ENCODE measurements around the gene ZNF236. TPM values are rescaled to one million over a fixed set of nuclear protein-coding genes. Genes with fewer than 3 reads are reported as not detected.

The ZNF236 gene
- total RNA-seq, 1 donor from 2014 or later, result 13.3 TPM

DNA sequence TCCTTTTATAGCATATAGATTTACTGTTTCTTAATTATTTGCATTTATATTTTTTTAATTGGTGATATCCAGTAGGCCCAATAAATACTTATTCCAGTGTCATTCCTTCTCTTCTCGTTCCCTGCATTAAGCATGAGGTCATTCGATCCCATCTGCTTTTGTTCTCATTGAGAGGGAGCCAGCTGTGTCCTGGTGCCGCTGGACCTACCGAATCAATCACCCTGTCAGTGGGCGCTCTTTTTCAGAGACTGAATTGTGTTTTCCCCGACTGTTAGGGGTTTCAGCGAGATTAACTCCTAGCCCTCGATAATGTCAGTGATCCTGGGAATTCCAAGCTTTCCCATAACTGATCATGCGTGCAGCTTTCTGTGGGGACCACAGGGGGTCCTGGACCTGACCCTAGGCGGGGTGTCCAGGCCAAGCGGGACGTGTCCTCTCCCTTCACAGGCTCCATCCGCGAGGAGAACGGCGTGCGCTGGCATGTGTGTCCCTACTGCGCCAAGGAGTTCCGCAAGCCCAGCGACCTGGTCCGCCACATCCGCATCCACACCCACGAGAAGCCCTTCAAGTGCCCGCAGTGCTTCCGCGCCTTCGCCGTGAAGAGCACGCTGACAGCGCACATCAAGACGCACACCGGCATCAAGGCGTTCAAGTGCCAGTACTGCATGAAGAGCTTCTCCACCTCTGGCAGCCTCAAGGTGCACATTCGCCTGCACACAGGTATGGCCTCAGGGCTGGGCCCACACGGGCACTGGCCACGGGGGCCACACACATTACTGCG, 72.4 kb downstream of the ZNF236 start:
- no peak for DNase-seq (ENCODE audit: low read depth)
- H3K9me3 Mint-ChIP-seq (ENCODE audit: unreplicated experiment), result no peaks in the 10 kb centered on the region
- H2AFZ ChIP-seq (ENCODE audit: low read depth, low read length), result no peak overlapping the region
- no peak overlapping the region for H3K27ac ChIP-seq (ENCODE audit: low read depth, low read length)
- H3K4me3 Mint-ChIP-seq (ENCODE audit: unreplicated experiment), result no peak overlapping the region
- no peaks in the 10 kb centered on the region for H3K27me3 Mint-ChIP-seq (ENCODE audit: low read depth, unreplicated experiment)
- H3K36me3 Mint-ChIP-seq (ENCODE audit: low read depth, unreplicated experiment), result peaks cover 22% of the 10 kb centered on the region
- no peak overlapping the region for H3K4me2 ChIP-seq (ENCODE audit: low read length)
- H3K79me2 ChIP-seq (ENCODE audit: insufficient read depth, low read length), result no peaks in the 10 kb centered on the region
- H3K36me3 ChIP-seq (ENCODE audit: insufficient read depth, low read length), result peaks cover 42% of the 10 kb centered on the region
- peaks cover 4% of the 10 kb centered on the region for H3K9me3 ChIP-seq (ENCODE audit: insufficient read depth, low read depth, low read length)
- no peaks in the 10 kb centered on the region for H3K4me1 ChIP-seq (ENCODE audit: insufficient read depth, low read length)
- no peaks in the 10 kb centered on the region for H4K20me1 ChIP-seq (ENCODE audit: insufficient read depth, low read length)
- TF ChIP-seq, protein P1, sequence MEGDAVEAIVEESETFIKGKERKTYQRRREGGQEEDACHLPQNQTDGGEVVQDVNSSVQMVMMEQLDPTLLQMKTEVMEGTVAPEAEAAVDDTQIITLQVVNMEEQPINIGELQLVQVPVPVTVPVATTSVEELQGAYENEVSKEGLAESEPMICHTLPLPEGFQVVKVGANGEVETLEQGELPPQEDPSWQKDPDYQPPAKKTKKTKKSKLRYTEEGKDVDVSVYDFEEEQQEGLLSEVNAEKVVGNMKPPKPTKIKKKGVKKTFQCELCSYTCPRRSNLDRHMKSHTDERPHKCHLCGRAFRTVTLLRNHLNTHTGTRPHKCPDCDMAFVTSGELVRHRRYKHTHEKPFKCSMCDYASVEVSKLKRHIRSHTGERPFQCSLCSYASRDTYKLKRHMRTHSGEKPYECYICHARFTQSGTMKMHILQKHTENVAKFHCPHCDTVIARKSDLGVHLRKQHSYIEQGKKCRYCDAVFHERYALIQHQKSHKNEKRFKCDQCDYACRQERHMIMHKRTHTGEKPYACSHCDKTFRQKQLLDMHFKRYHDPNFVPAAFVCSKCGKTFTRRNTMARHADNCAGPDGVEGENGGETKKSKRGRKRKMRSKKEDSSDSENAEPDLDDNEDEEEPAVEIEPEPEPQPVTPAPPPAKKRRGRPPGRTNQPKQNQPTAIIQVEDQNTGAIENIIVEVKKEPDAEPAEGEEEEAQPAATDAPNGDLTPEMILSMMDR (IDR thresholded peaks at IDR 0.05; ENCODE audit: insufficient read depth, low read depth, low read length), result no peak
- no peak for TF ChIP-seq EZH2 (IDR thresholded peaks at IDR 0.05; ENCODE audit: insufficient read depth, low read length)
- H3K9ac ChIP-seq (ENCODE audit: low read length), result no peak overlapping the region
- no peak overlapping the region for H3K4me3 ChIP-seq (ENCODE audit: insufficient read depth, low read depth, low read length)
- no peaks in the 10 kb centered on the region for H3K27me3 ChIP-seq (ENCODE audit: insufficient read depth, low read length)
- H3K27ac Mint-ChIP-seq (ENCODE audit: unreplicated experiment), result no peak overlapping the region
- no peak for FAIRE-seq
- no peaks in the 10 kb centered on the region for H3K4me1 Mint-ChIP-seq (ENCODE audit: low read depth, unreplicated experiment)

DNA sequence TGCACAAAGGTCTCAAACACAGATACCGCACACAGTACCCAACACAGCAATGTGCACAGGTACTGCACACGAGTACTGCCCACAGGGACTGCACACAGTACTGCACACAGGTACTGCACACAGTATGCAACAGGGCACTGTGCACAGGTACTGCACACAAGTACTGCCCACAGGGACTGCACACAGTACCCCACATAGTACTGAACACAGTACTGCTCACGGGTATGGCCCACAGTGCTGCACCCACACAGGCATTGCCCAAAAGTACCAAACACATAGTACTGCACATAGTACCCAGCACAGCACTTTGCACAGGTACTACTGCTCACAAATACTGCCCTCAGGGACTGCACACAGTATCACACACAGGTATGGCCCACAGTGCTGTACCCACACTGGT, 73.1 kb downstream of the ZNF236 start:
- Mint-ChIP-seq H3K27ac (ENCODE audit: unreplicated experiment) (no peak overlapping the region), H3K36me3 (ENCODE audit: low read depth, unreplicated experiment) (peaks cover 22% of the 10 kb centered on the region)
- FAIRE-seq, result no peak

More for the DNA sequence above, 73.1 kb downstream of the ZNF236 start:
- Mint-ChIP-seq H3K27me3 (ENCODE audit: low read depth, unreplicated experiment) (no peaks in the 10 kb centered on the region), H3K4me3 (ENCODE audit: unreplicated experiment) (no peak overlapping the region), H3K9me3 (ENCODE audit: unreplicated experiment) (no peaks in the 10 kb centered on the region), H3K4me1 (ENCODE audit: low read depth, unreplicated experiment) (no peaks in the 10 kb centered on the region)
- H3K4me3 ChIP-seq (ENCODE audit: insufficient read depth, low read depth, low read length), result no peak overlapping the region
- H3K9me3 ChIP-seq (ENCODE audit: insufficient read depth, low read depth, low read length), result peaks cover 4% of the 10 kb centered on the region
- no peaks in the 10 kb centered on the region for H3K27me3 ChIP-seq (ENCODE audit: insufficient read depth, low read length)
- peaks cover 44% of the 10 kb centered on the region for H3K36me3 ChIP-seq (ENCODE audit: insufficient read depth, low read length)
- H4K20me1 ChIP-seq (ENCODE audit: insufficient read depth, low read length), result no peaks in the 10 kb centered on the region
- H3K9ac ChIP-seq (ENCODE audit: low read length), result no peak overlapping the region
- no peak for TF ChIP-seq EZH2 (IDR thresholded peaks at IDR 0.05; ENCODE audit: insufficient read depth, low read length)
- TF ChIP-seq, protein P1 (IDR thresholded peaks at IDR 0.05; ENCODE audit: insufficient read depth, low read depth, low read length), result no peak
- no peak for DNase-seq (ENCODE audit: low read depth)
- no peak overlapping the region for H3K4me2 ChIP-seq (ENCODE audit: low read length)
- H2AFZ ChIP-seq (ENCODE audit: low read depth, low read length), result no peak overlapping the region
- H3K4me1 ChIP-seq (ENCODE audit: insufficient read depth, low read length), result no peaks in the 10 kb centered on the region
- no peaks in the 10 kb centered on the region for H3K79me2 ChIP-seq (ENCODE audit: insufficient read depth, low read length)
- no peak overlapping the region for H3K27ac ChIP-seq (ENCODE audit: low read depth, low read length)
